ENCODE measurements around the gene CELF1. TPM values are rescaled to one million over a fixed set of nuclear protein-coding genes. Genes with fewer than 3 reads are reported as not detected.

Gene CELF1
- total RNA-seq, 1 donor from 2014 or later, result 246 TPM

- no peak for DNase-seq
Measured at GRCh38 chr11:47480762-47481161, 72.2 kb downstream of the CELF1 start.

GRCh38 chr11:47478651-47479329, 74.1 kb downstream of the CELF1 start:
- no peak for DNase-seq

- no peak for DNase-seq
Measured at GRCh38 chr11:47477753-47478152, 75.2 kb downstream of the CELF1 start.

- no peak for DNase-seq
Measured at GRCh38 chr11:47477323-47477722, 75.6 kb downstream of the CELF1 start.

- DNase-seq, result no peak
Measured at GRCh38 chr11:47470671-47471070, 82.3 kb downstream of the CELF1 start.

- no peak for DNase-seq
Measured at GRCh38 chr11:47469361-47470179, 83.4 kb downstream of the CELF1 start.

GRCh38 chr11:47468598-47469214, 84.2 kb downstream of the CELF1 start:
- DNase-seq, result no peak

GRCh38 chr11:47467357-47467756, 85.6 kb downstream of the CELF1 start:
- no peak for DNase-seq

GRCh38 chr11:47466701-47467250, 86.2 kb downstream of the CELF1 start:
- peak; percentile 70 for DNase-seq

GRCh38 chr11:47466201-47466600, 86.7 kb downstream of the CELF1 start:
- DNase-seq, result no peak

GRCh38 chr11:47464483-47464882, 88.4 kb downstream of the CELF1 start:
- no peak for DNase-seq

- no peak for DNase-seq
Measured at GRCh38 chr11:47461876-47462275, 91.1 kb downstream of the CELF1 start.

GRCh38 chr11:47460571-47461235, 92.2 kb downstream of the CELF1 start:
- DNase-seq, result no peak

- DNase-seq, result peak; percentile 61
Measured at GRCh38 chr11:47454258-47454671, 98.7 kb downstream of the CELF1 start.

GRCh38 chr11:47453365-47453764, 99.6 kb downstream of the CELF1 start:
- DNase-seq, result no peak

- DNase-seq, result no peak
Measured at GRCh38 chr11:47451990-47452389, 100.9 kb downstream of the CELF1 start.

GRCh38 chr11:47451436-47451835, 101.5 kb downstream of the CELF1 start:
- no peak for DNase-seq

GRCh38 chr11:47449541-47449940, 103.4 kb downstream of the CELF1 start:
- DNase-seq, result no peak

GRCh38 chr11:47448566-47449427, 104.1 kb downstream of the CELF1 start, which contains the start of gene RAPSN:
Gene RAPSN (minus strand): TSS chr11:47449136. CDS start chr11:47448964, 172 bp downstream.
- DNase-seq, result no peak

GRCh38 chr11:47447906-47448305, 105.0 kb downstream of the CELF1 start:
- DNase-seq, result no peak

GRCh38 chr11:47446833-47447232, 106.1 kb downstream of the CELF1 start:
- no peak for DNase-seq

Data from occipital lobe (tissue), 2 donors.